Fibroblast of the conjunctiva (primary cell): ENCODE data around the gene ALG2.

ENCODE experiments used
- DNase-seq: peaks from one replicate; pipeline ENCODE4 v3.0.0-alpha.2; 2010; ENCODE audit warnings: low read depth

Gene ALG2

DNA sequence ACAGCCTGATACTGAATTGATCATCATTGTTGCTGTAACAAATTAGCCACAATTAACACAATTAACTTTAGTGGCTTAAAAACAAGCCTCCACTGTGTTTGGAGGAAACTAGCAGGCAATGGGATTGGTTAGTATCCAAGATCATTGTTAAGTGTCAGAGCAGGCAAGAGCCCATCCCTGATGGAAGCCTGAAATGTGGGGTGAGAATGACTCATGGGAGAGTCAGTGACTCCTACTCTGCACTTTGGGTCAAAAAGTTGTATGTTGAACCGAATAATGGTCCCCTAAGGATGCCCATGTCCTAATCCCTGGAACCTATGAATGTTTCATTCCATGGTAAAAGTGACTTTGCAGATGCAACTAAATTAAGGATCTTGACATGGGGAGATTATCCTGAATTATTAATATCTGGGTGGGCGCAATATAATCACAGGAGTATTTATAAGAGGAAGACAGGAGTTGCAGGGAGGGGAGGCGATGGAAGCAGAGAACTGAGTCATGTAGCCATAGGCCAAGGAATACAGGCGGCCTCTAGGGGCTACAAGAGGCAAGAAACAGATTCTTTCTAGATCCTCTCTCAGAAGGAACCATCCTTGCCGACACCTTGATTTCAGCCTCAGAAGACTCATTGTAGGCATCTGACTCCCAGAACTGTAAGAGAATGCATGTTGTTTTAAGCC lies 28.8 kb downstream of the ALG2 start:
- no peak for DNase-seq

DNA sequence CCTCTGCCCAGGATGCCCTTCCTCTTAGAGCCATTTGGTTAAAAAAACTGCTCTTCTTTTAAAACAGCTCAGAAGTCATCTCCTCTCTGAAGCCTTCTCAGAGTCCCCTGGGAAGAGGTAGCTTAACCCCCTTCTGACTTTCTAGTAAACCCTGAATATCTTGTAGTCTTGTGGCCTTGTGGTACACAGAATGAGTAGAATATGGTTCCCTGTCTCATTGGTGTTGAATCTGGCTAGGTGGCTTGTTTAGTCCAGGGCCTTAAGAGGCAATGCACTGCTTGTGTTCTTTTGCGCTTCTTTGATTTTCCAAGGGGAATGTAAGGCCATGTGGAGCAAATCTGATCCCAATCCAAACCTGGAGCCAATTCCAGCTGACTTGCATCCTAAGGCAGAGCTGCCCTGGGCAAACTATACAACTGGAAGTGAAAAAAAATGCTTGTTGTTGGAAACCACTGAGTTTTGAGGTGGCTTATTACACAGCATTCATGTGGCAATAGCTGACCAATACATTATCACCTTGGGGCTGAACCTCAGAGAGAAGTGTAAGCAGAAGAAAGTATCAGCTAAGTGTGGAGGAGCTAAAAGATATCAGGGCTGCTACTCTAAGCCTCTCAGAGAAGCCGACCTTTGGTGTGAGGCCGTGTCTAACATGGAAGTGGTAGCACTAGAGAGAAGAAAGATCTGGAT lies 31.0 kb downstream of the ALG2 start:
- no peak for DNase-seq

DNA sequence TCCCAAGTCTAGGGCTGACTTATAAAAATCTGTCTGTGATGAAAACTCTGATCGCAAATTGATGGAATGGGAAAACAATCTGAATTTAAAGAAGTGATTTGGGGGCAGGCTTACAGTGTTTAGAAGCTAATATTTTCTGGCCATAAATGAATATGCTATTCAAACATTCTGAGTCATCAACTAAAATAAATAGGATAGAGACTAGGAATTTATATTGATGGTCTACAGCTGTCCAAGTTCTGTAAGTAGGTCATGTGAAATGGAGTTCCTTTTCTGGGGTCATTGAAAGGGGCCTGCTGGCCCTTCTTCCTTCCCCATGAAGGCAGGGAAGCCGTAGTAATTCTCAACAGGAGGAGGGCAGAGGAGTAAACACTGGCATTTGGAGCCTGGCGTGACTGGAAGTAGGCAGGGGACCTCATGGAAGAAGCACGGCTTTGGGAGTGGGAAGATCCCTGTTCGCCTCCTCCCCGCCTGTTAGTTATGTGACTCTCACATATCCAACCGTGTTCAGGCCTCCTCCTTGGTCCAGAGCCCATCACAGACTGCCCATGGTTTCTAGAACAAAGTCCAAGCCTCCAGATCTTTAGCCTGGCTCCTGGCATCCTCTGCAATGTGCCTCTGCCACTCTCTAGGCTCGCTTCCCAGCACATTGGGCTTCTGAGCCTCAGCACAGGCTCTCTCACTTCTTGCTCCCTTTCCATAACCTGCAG lies 31.7 kb downstream of the ALG2 start:
- no peak for DNase-seq

DNA sequence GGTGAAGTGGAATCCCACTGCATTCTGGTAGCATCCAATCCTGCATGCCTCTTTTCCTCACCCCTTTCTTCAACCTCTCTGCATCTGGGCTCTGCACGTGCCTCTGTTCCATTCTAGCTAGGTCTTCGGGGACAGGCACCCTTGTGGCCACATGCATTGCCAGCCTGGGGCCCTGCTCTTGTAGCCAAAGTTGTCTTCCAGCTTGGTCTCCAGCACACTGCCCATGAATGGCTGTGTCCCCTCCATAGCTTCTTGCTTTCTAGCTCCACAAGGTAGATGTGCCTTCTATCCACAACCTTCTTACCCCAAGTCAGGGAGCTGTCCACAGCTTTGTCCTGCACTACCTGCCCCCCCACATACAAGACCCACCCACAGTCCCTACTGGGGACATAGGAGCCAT lies 32.6 kb downstream of the ALG2 start:
- no peak for DNase-seq

DNA sequence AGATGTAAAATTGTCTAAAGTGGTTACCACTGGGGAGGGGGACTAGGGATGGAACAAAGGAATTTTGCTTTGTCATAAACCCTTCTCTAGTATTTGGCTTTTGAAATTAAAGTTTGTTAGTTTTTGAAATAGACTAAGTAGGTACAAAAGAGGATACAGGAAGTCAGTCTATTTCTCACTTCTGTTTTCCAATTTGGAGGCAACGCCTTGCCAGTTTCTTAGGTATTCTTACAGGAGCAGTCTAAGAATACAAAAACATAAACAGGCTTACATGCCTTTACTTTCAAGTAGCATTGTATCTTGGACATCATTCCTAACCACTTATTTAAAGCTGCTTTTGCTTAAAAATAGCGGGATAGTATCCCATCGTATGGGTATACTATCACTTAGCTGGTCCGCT lies 34.4 kb downstream of the ALG2 start:
- no peak for DNase-seq

DNA sequence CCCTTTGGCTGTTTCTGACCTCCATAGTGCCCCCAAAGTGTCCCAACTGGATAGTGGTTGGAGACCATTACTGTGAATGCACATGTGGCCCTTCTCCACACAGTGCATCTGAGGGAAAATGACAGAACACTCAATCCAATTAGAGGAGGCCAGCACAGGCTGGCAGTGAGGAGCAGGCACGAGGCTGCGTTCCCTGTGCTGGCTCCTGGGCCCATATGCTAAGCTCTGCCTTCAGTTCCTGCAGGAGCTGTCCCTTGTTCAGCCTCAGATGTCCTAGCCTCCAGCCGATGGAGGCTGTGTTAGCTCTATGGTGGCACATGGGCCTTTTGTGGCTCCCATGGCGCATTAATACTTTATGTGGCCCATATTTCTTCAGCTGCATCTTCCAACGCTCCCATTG lies 35.8 kb downstream of the ALG2 start:
- no peak for DNase-seq

DNA sequence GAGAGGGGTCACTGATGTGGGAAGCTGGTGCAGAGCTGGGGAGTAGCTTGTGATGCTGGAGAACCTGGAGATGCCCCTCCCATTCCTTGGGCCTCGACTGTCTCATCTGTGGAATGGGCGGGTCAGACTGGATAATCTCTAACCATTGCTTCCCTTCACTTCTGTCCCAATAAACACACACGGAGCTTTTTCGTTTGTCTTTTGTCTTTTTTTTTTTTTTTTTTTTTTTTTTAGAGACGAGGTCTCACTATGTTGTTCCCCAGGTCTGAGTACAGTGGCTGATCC lies 36.5 kb downstream of the ALG2 start:
- no peak for DNase-seq

DNA sequence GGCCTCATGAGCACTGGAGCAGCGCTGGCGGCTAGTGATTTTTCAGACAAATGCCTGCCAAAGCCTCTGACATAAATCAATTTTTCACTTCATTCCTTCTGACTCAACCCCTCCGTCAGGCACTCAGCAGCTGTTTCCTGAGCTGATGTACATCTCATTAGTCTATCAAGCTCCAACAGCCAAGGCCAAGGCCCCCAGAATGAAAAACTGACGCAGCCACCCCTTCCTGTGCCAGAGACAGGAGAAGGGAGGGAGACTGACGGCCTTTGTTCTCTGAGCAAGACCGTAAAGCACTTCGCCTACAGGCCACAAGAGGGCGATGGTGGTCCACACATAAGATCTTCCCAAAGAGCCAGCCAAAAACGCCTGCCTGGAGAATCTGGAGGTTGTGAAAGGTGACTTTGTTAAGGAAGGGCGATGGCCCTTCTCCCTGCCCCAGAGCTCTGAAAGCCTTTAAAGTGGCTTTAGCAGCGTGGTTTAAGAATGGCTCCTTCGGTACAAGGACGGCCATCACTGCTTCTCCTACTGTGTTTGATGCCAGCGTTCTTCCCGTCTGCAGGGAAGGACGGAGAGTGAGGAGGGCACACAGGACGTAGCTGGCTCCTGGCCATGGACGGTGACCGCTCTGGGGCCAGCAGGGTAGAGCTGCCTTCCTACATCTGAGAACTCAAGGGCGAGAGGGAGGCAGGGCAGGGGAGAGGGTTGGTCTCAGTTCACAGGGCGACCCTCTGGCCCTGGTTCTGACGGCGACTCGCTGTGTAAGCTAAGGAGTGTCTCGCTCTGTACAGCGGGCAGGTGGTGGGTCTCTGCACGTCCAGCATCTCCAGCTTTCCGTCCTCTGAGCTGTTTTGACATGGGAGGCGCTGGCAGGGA lies 37.0 kb downstream of the ALG2 start:
- DNase-seq = peak; percentile 87

DNA sequence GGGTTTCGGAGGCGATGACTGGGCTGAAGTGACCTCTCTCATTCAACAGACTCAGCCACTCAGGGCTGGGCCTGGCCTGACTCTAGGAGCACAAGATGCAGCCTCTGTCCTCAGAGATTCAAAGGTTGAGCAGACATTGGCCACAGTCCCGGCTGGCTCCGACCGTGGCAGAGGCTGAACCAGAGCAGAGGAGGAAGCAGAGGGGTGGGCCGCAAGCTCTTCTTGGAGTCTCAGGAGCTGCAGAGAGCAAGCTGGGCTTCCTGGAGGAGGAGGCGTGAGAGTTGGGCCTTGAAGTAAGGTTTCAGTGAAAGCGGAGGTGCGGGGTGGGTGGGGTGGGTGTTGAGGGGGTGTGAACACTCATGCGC lies 37.6 kb downstream of the ALG2 start:
- no peak for DNase-seq

DNA sequence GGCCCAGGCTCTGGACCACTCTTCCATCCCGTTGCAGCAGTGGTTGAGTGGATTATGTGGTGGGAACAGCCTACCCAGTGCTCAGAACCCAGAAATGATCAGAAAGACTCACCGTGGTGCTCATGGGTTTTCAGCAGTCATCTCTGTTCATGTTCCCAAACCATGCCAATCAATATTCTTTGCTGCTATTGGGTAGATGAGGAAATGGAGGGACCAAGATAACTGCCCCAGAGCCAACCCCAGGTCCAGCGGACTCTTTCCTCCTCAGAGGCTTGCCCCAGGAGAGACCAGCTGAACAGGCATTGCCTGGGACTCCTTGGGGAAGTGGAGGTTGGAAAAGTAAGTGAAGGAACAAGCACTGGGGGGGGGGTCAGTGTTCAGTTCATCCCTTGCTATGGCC lies 38.1 kb downstream of the ALG2 start:
- DNase-seq = no peak

DNA sequence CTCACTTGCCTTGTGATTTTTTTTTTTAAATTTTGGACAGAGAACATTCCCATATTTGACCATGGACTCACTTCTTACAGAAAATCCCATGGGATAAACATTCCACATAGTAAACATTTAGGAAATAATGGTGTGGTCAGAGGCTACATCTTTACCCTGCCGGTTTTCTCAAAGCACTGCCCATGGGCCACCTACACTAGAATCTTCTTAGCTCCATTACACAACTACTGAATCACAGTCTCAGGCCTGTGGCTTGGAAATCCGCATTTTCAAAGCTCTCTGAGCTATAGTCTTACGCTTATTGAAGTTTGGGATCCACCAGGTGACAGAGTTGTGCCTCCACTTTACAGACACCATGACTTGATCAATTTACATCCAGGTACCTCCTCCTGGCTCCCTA lies 39.4 kb downstream of the ALG2 start:
- no peak for DNase-seq

DNA sequence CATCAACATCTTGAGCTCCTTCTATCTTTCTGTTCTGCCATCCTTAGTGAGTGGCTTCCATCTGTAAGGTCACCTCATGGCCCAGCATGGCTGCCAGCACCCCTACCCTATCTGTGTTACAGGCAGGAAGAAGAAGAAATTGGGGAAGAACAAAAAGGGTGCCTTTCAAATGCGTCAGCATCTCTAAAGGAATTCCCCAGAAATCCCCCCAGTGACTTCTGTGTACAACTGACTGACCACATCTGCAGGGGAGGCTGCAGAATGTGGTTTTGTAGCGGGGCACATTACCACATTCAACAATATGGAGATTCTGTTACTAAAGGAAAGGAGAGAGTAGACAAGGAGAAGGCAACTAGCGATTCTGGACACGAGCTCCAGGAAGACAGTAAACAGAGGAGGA lies 40.1 kb downstream of the ALG2 start:
- DNase-seq = no peak

DNA sequence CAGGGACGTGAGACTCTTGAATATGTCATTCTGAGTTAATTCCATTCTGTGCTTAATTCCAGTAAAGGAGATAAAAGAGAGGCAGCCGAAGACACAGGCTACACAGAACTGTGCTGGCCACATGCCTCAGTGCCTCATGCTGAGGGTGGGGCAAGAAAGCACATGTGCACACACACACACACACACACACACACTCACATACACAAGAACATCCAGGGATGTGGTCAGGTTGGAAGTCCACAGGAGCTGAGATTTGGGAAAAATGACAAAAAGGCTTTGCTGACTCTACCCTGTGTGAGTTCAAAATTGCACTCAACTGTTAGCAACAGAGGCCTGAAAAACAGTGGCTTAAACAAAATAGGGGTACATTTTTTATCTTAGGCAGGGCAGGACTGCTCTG lies 40.5 kb downstream of the ALG2 start:
- DNase-seq = no peak

DNA sequence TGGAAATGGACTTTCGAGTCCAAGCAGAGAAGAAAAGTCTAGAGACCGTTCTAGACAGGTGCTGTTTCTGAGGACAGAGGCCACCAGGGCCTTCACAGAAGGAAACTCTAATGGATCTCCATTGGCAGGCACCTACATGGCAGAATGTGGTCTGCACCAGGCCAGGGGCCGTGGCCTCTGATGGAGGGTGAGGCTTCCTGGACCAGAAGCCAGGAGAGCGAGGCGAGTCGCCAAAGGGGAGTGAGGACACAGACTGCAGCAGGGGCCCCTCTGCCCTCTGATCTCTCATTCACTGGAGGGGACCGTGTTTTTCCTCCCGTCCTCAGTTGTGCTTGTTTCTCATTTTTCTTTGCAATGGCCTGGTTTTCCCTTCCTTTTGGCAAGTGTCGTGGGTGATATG lies 41.1 kb downstream of the ALG2 start:
- no peak for DNase-seq

DNA sequence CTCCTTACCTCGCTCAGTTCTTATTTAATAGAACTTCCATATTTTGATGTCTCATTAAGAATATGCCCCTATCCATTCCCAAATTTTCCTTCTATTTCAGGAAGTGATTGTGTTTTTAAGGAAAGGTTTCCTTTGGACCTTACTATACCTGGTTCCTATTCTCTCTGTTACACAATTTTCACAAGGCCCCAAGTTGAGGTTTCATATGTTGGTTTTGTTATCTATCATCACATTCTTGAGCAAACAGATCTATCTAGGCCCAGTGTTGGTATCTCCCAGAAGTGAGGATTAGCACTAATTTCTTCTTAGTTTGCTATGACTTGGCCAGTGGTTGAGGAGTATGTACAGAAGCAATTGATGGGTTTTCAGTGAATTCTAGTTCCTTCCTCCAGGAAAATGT lies 41.5 kb downstream of the ALG2 start:
- DNase-seq = no peak

DNA sequence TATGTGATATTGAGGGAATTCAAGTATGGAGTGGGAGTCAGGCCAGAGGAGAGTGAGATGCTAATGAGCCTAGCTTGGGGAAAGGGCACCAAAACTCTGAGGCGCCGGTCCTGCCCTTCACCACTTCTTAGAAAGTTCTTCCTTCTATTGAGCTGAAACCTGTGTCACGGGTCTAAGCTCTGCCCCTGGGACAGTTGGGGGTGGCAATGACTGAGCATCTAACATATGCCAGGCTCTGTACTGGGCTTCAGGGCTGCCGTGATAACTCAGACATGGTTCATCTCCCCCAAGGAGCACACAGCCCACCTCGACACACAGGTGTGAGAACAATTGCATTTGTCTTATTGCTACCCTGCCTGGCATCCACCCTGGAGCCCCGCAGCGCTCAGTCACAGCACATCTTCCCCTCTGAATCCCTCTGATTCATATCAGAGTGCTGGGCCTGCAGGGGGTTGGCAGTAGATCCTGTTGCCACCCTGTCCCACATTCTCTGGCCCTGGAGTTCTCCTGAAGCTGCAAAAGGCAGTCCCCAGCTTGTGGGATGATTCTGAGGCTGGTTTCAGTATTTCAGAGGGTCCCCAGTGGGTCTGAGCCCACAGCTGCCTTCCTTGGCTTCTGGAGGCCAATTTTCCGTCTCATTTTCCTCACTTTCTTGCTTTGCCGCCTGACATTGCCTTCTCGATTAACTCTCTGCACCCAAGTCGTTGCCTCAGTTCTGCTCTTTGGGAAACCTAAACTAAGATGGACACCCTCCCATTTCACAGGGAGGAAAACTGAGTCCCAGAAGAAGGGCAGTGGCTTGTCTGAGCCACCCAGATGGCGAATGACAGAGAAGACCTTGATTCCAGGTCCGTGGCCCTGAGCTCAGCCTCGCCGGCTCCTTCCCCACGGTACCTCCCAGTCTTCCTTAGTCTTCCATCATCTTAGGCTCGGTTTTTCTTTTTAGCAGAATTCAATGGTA lies 42.5 kb downstream of the ALG2 start:
- DNase-seq = no peak

DNA sequence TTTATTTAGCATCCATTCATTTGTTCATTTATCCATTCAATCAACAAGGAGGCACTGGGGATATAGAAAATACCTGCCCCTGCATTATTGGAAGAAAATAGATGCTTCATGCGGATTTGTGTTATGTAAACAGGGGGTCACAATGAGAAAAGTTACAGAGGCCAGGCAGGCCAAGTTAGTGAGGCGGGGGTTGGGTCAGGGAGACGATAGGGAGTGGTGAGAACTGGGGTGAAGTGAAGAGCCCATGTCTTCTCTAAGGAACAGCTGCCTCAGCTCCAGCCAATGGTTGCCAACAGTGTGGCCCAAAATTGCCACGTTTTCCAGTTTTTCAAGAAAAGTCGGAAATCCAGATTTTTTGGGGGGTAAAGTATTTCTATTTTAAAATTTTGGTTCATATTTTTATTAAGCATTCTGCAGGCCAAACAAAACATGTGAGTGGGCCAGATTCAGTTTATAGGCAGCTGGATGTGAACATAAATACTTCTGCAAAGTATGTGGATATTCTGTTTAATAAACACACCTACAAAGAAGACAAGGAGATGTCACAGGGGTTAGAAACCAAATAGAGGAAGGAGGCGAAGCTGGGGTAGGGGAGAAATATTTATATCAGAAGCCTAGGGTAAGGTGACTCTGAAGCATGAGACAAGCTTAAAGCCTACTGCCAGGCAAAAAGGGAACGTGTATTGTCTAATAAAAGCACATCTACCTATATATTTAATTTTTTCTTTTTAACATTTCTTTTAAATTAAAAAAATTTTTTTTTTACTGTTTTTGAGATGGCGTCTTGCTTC lies 44.0 kb downstream of the ALG2 start:
- no peak for DNase-seq

DNA sequence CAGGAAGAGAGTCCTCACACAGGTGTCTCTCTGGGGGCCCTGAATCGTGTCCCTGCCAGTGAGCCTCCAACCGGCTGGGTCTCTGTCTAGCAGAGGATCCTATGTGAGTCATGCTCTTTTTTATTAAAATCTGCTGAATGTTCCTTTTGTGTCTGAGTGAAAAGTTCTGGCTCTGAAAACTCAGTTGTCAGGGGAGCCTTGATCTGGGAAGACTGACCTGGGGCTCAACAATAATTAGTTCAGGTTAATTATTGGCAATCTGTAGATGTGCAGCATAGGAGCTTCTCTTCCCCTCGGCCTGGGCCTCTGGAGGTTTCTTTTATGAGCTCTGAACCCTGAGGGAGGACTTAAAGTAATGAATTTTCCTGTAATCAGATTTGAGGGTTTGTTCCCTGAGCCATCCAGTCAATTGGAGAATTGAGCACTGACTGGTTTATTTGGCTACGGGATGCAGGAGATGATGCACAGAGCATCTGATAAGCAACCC lies 45.2 kb downstream of the ALG2 start:
- DNase-seq = no peak

DNA sequence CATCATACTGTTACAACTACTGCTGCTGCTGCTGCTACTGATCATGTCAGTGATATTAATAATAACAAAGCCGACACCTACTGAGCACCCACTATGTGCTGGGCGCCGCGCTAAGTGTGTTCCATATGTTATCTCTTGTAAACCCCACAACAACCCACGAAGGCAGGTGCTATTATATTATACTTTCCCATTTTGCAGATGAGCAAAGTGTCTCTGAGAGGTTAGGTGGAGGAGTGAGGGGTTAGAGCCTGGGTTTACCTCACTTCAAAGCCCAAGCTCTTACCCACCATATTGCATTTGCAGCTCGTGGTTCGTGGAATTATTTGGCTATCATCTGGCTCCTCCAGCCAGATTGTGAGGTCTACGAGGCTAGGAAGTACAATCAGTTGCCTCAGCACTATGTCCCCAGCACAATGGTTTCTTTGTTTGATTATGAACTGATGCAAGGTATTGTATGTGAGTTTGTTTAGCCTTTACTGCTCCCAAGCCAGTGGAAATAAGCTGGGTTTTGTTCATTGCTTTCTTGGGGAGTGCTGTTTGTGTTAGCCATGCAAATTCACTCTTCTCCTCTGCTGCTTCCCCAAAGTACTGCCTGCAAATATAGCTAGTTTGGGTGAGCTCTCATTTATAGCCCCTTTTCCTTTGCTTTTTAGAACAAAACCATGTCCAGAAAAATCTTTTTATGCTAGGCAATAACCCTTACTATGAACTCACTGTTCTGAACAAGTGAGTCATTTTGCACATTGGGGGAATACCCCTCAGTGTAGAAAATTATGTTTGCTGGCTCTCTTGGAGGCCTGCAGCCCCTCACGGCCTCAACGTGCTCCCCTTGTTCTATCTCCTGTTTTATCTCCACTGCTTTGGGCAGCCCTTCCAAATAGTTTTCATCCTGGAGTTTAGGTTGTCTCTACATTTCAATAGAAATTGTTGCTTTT lies 47.9 kb downstream of the ALG2 start:
- no peak for DNase-seq
